Liver (tissue), 3 donors: ENCODE results near the gene NEK7.

Experiments
- EGR1 ChIP-seq, 2 donors: IDR thresholded peaks; 2 replicates each; pipeline ENCODE4 v1.6.1; 2016 to 2018; ENCODE audit warnings: antibody characterized with exemption in 2 of 2, low read depth in 2 of 2
- TF ChIP-seq, protein P1 (sequence below): fragments of 150-350 bp; IDR thresholded peaks from 2 replicates; pipeline ENCODE4 v1.5.1; 2017; ENCODE audit warnings: improper control_type of control experiment, low read depth, low read length; ENCODE audit not compliant: missing input control
- donor health status: healthy.
- donor health status: healthy.

DNA sequence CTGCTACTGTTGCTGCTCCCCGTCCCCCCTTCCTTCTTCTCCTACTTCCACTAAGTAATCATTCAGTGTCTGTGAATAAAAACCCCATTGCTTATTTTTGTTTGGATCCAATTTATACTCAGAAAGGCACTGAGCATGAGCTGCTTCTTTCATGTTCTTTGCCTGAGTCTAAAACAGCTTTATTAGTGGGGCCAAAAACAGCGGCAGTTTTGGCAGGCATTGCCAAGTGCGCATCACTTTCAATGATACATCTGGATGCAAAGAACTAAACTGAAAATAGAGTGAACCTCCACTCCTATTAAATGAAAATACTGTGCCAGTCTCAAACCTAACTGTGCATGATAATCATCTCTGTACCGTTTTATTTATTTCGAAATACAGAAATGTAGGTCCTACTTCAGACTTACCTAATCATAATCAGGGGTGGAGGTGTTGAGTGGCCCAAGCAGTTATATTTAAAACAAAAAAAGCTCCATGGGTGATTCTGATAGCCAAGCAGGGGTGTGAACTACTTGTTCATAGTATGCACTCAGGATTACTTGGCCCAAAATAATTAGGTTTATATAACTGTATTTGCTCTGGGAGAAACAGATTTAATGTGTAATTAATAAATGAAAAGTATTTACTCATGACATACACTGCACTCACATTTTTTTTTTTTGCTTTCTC lies 48.4 kb downstream of the NEK7 start:
- TF ChIP-seq, protein P1, sequence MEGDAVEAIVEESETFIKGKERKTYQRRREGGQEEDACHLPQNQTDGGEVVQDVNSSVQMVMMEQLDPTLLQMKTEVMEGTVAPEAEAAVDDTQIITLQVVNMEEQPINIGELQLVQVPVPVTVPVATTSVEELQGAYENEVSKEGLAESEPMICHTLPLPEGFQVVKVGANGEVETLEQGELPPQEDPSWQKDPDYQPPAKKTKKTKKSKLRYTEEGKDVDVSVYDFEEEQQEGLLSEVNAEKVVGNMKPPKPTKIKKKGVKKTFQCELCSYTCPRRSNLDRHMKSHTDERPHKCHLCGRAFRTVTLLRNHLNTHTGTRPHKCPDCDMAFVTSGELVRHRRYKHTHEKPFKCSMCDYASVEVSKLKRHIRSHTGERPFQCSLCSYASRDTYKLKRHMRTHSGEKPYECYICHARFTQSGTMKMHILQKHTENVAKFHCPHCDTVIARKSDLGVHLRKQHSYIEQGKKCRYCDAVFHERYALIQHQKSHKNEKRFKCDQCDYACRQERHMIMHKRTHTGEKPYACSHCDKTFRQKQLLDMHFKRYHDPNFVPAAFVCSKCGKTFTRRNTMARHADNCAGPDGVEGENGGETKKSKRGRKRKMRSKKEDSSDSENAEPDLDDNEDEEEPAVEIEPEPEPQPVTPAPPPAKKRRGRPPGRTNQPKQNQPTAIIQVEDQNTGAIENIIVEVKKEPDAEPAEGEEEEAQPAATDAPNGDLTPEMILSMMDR = no peak
- no peak for TF ChIP-seq EGR1 (IDR thresholded peaks at IDR 0.05; ENCODE audit: low read depth in 2 of 2)
